DMS79 treated with DMSO at 0.1 percent for 48 hours (cell line): Measurements from ENCODE around the gene GALNT17.
"Not testable (repeated sequence)": the region's sequence is repeated elsewhere in the genome, so short reads cannot be mapped to it uniquely, and the experiment has no call there.

Source experiments
- DNase-seq: peaks from one replicate; lab custom pipeline; 2025; lab: John Stamatoyannopoulos, UW

Gene GALNT17

GRCh38 chr7:71635849-71636248, 503.9 kb downstream of the GALNT17 start:
- not testable (repeated sequence) for DNase-seq

- no peak for DNase-seq
Observed at GRCh38 chr7:71636329-71636728, 504.4 kb downstream of the GALNT17 start.

- DNase-seq, result no peak
Observed at GRCh38 chr7:71637578-71637977, 505.6 kb downstream of the GALNT17 start.

- DNase-seq, result no peak
Observed at GRCh38 chr7:71638108-71638507, 506.2 kb downstream of the GALNT17 start.

GRCh38 chr7:71639382-71640085, 507.6 kb downstream of the GALNT17 start:
- no peak for DNase-seq

GRCh38 chr7:71643031-71643430, 511.1 kb downstream of the GALNT17 start:
- DNase-seq, result not testable (repeated sequence)

GRCh38 chr7:71645836-71646235, 513.9 kb downstream of the GALNT17 start:
- no peak for DNase-seq

GRCh38 chr7:71649812-71650211, 517.9 kb downstream of the GALNT17 start:
- DNase-seq, result no peak

GRCh38 chr7:71650653-71651337, 518.9 kb downstream of the GALNT17 start:
- no peak for DNase-seq

- no peak for DNase-seq
Observed at GRCh38 chr7:71652510-71652909, 520.6 kb downstream of the GALNT17 start.

GRCh38 chr7:71657386-71657785, 525.4 kb downstream of the GALNT17 start:
- no peak for DNase-seq

GRCh38 chr7:71659622-71660021, 527.7 kb downstream of the GALNT17 start:
- no peak for DNase-seq

GRCh38 chr7:71661671-71662224, 529.8 kb downstream of the GALNT17 start:
- no peak for DNase-seq

GRCh38 chr7:71665716-71666115, 533.8 kb downstream of the GALNT17 start:
- no peak for DNase-seq

GRCh38 chr7:71668572-71668971, 536.6 kb downstream of the GALNT17 start:
- no peak for DNase-seq

GRCh38 chr7:71679480-71679879, 547.5 kb downstream of the GALNT17 start:
- no peak for DNase-seq

GRCh38 chr7:71682181-71682580, 550.2 kb downstream of the GALNT17 start:
- no peak for DNase-seq

GRCh38 chr7:71682841-71683781, 551.2 kb downstream of the GALNT17 start:
- no peak for DNase-seq

GRCh38 chr7:71687286-71687685, 555.3 kb downstream of the GALNT17 start:
- no peak for DNase-seq

- DNase-seq, result no peak
Observed at GRCh38 chr7:71687831-71688599, 556.1 kb downstream of the GALNT17 start.

GRCh38 chr7:71691538-71691937, 559.6 kb downstream of the GALNT17 start:
- DNase-seq, result no peak
